Mesothelial cell of epicardium (in vitro differentiated cells): ENCODE results near the gene IL13RA1. TPM values are rescaled to one million over a fixed set of nuclear protein-coding genes. Genes with fewer than 3 reads are reported as not detected.
"Not testable (repeated sequence)": the region's sequence is repeated elsewhere in the genome, so short reads cannot be mapped to it uniquely, and the experiment has no call there.

Experiments
- DNase-seq, 2 experiments: peaks; one replicate each; pipeline ENCODE4 v3.0.0; 2021; ENCODE audit warnings: low spot score in 2 of 2; ENCODE audit not compliant: unreplicated experiment in 2 of 2
- H3K27ac Mint-ChIP-seq: 2 replicates; pipeline ENCODE4 v1.8.0; 2021; ENCODE audit warnings: mixed read lengths
- H3K27me3 Mint-ChIP-seq: 2 replicates; pipeline ENCODE4 v1.8.0; 2021; ENCODE audit warnings: low read depth, mixed read lengths
- H3K36me3 Mint-ChIP-seq: 2 replicates; pipeline ENCODE4 v1.8.0; 2021; ENCODE audit warnings: mixed read lengths
- H3K4me1 Mint-ChIP-seq: 2 replicates; pipeline ENCODE4 v1.8.0; 2021; ENCODE audit warnings: mixed read lengths
- H3K4me3 Mint-ChIP-seq: 2 replicates; pipeline ENCODE4 v1.8.0; 2021; ENCODE audit warnings: mild to moderate bottlenecking, moderate library complexity, mixed read lengths
- H3K9me3 Mint-ChIP-seq: 2 replicates; pipeline ENCODE4 v1.8.0; 2021; ENCODE audit warnings: mixed read lengths
- total RNA-seq: library from RNA; stranded (reverse); gene quantifications from 3 replicates; pipeline ENCODE4 v1.2.1, GENCODE V29; 2021
- TF ChIP-seq, protein P1 (sequence below): fragments of 200-600 bp; sonication (generic); IDR thresholded peaks from one replicate; pipeline ENCODE4 v1.5.0; 2021; ENCODE audit warnings: antibody characterized with exemption; ENCODE audit not compliant: unreplicated experiment

The IL13RA1 gene
- total RNA-seq, 1 donor from 2014 or later, result 24.5 TPM

GRCh38 chrX:118780911-118781310 lies 53.5 kb downstream of the IL13RA1 start:
- Mint-ChIP-seq H3K36me3 (peaks cover 2% of the 10 kb centered on the region), H3K4me1 (no peaks in the 10 kb centered on the region), H3K4me3 (no peak overlapping the region), H3K27me3 (no peaks in the 10 kb centered on the region), H3K9me3 (peaks cover 7% of the 10 kb centered on the region), H3K27ac (no peak overlapping the region)
- DNase-seq, result no peak
- TF ChIP-seq, protein P1, sequence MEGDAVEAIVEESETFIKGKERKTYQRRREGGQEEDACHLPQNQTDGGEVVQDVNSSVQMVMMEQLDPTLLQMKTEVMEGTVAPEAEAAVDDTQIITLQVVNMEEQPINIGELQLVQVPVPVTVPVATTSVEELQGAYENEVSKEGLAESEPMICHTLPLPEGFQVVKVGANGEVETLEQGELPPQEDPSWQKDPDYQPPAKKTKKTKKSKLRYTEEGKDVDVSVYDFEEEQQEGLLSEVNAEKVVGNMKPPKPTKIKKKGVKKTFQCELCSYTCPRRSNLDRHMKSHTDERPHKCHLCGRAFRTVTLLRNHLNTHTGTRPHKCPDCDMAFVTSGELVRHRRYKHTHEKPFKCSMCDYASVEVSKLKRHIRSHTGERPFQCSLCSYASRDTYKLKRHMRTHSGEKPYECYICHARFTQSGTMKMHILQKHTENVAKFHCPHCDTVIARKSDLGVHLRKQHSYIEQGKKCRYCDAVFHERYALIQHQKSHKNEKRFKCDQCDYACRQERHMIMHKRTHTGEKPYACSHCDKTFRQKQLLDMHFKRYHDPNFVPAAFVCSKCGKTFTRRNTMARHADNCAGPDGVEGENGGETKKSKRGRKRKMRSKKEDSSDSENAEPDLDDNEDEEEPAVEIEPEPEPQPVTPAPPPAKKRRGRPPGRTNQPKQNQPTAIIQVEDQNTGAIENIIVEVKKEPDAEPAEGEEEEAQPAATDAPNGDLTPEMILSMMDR, result no peak

GRCh38 chrX:118795528-118796280 lies 68.3 kb downstream of the IL13RA1 start:
- Mint-ChIP-seq H3K27me3 (no peaks in the 10 kb centered on the region), H3K4me3 (no peak overlapping the region), H3K36me3 (peaks cover 6% of the 10 kb centered on the region), H3K4me1 (peaks cover 15% of the 10 kb centered on the region), H3K27ac (peak overlapping the region; percentile 47), H3K9me3 (peaks cover 31% of the 10 kb centered on the region)
- TF ChIP-seq, protein P1, result no peak
- no peak for DNase-seq

DNA sequence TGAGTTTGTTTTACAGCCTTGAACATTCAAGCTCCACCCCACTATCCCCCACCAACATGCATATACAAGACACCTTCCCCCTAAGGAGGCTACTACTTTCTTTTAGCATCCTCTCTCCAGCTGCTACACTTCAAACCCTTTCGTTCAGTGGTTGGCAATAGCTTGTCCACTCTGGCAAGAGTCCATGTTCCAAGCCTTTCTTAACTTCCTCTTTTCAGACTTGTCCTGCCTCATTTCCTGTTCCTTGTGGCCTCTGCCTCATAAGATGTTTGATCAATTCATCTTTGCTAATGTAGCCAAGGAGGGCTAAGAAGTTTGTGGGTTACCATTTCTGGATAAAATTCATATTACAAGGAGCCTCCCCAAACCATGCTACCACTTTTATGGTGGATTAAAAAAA lies 75.5 kb downstream of the IL13RA1 start:
- DNase-seq, result no peak
- Mint-ChIP-seq H3K4me3 (no peak overlapping the region), H3K27ac (no peak overlapping the region), H3K27me3 (no peaks in the 10 kb centered on the region), H3K36me3 (peaks cover 1% of the 10 kb centered on the region), H3K4me1 (no peaks in the 10 kb centered on the region), H3K9me3 (peaks cover 35% of the 10 kb centered on the region)
- TF ChIP-seq, protein P1, result no peak

GRCh38 chrX:118807151-118808017 lies 80.0 kb downstream of the IL13RA1 start:
- peaks cover 1% of the 10 kb centered on the region for H3K36me3 Mint-ChIP-seq

DNA sequence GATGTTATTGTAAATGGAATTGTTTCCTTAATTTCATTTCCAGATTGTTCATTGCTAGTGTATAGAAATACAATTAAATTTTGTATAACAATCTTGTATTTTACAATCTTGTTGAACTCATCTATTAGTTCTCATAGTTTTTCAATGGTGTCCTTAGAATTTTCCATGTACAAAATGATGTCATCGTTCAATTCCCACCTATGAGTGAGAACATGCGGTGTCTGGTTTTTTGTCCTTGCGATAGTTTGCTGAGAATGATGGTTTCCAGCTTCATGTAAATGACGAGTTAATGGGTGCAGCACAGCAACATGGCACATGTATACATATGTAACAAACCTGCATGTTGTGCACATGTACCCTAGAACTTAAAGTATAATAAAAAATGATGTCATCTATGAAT lies 89.9 kb downstream of the IL13RA1 start:
- H3K27ac Mint-ChIP-seq, H3K36me3 Mint-ChIP-seq, H3K4me1 Mint-ChIP-seq, DNase-seq, H3K4me3 Mint-ChIP-seq, H3K27me3 Mint-ChIP-seq: not testable (repeated sequence)
- peaks cover 17% of the 10 kb centered on the region for H3K9me3 Mint-ChIP-seq

More at GRCh38 chrX:118807151-118808017, 80.0 kb downstream of the IL13RA1 start:
- TF ChIP-seq, protein P1, result peak; percentile 52
- H3K4me1 Mint-ChIP-seq, result no peaks in the 10 kb centered on the region
- no peak for DNase-seq
- H3K4me3 Mint-ChIP-seq, result no peak overlapping the region
- no peaks in the 10 kb centered on the region for H3K27me3 Mint-ChIP-seq
- no peak overlapping the region for H3K27ac Mint-ChIP-seq
- peaks cover 32% of the 10 kb centered on the region for H3K9me3 Mint-ChIP-seq
